GM19043 (cell line): ENCODE data around the gene CXADR.

Experiments
- ATAC-seq: cut with Tn5 transposase; IDR thresholded peaks from one replicate; pipeline ENCODE4 v1.9.1; 2021; ENCODE audit warnings: low read depth; ENCODE audit not compliant: unreplicated experiment

CXADR gene

GRCh38 chr21:17585875-17586450 is 73.1 kb downstream of the CXADR start:
- no peak for ATAC-seq

- no peak for ATAC-seq
Observed at GRCh38 chr21:17590430-17590829, 77.6 kb downstream of the CXADR start.

GRCh38 chr21:17597680-17598079 is 84.8 kb downstream of the CXADR start:
- no peak for ATAC-seq

GRCh38 chr21:17598437-17598836 is 85.6 kb downstream of the CXADR start:
- peak; percentile 67 for ATAC-seq

GRCh38 chr21:17602874-17603273 is 90.0 kb downstream of the CXADR start:
- ATAC-seq, result no peak

- no peak for ATAC-seq
Observed at GRCh38 chr21:17607684-17608083, 94.8 kb downstream of the CXADR start.

GRCh38 chr21:17609681-17610080 is 96.8 kb downstream of the CXADR start:
- ATAC-seq, result no peak

GRCh38 chr21:17610911-17611310 is 98.1 kb downstream of the CXADR start:
- ATAC-seq, result no peak

- ATAC-seq, result peak; percentile 52
Observed at GRCh38 chr21:17611414-17612022, 98.7 kb downstream of the CXADR start.

GRCh38 chr21:17612023-17612564 is 99.3 kb downstream of the CXADR start:
- ATAC-seq, result peak; percentile 4

GRCh38 chr21:17612565-17613241 is 99.9 kb downstream of the CXADR start, which contains the start of gene BTG3:
Gene BTG3 (minus strand): TSS chr21:17612901. CDS start chr21:17609144, 3,757 bp downstream.
- ATAC-seq, result peak; percentile 68

GRCh38 chr21:17613242-17613676 is 100.4 kb downstream of the CXADR start:
- peak; percentile 6 for ATAC-seq

GRCh38 chr21:17616831-17617230 is 104.0 kb downstream of the CXADR start:
- no peak for ATAC-seq

- ATAC-seq, result no peak
Observed at GRCh38 chr21:17622018-17622417, 109.2 kb downstream of the CXADR start.

- no peak for ATAC-seq
Observed at GRCh38 chr21:17631195-17631594, 118.4 kb downstream of the CXADR start.

- no peak for ATAC-seq
Observed at GRCh38 chr21:17636711-17637110, 123.9 kb downstream of the CXADR start.

- ATAC-seq, result no peak
Observed at GRCh38 chr21:17640821-17641220, 128.0 kb downstream of the CXADR start.
